ENCODE measurements around the gene C4BPA.

Gene C4BPA

DNA sequence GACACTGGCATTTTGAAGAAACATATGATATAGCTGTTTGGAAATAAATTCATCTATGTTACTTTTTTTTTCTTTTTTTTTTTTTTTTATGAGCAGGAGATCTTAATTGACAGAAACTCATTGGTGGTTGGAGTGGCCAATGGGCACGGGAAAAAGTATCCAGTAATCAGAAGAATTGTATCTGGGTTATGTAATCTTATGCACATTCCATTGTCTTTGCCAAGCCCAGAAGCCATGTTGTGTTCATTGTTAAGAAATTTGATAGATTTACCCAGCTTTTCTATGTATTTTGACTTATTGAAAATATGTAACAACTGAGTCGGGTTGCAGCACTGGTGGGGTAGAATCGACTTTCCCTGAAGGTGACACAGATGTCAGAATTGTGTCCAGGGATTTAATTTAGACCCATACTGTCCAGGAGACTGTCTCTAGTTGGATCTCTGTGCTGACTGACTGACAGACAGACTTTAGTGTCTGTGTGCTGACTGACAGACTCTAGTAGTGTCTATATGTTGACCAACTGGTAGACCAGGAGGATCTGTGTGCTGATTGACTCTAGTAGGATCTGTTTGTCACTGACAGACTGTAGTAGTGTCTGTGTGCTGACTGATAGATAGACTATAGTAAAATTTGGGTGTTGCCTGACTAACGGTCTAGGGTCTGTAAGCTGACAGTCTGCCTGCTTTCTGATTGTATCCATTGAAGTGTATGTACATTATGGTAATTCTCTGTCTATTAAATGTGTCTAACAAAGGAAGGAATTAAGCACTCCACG lies 27.7 kb upstream of the C4BPA start:
- in situ Hi-C loops (cut with HindIII; ENCODE audit: low sequenced_read_pairs): no loop called here

DNA sequence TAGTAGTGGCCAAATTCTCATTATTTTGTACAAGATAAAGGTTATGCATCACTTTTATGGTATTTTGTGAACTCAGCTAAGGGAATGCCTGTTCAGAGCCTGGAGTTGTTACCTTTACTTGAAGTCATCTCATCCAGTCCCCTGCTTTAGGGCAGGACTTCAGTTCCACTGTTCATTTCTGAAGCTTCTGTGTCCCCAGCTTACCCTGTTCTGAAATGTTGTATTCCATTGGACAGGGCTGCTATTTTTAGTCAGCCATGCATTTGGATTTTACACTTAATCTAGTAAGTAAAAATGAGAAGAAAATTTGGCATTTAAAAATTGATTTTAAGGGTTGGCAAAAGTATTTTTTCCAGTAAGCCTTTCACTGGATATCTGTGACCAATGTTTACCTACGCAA lies 27.0 kb upstream of the C4BPA start:
- in situ Hi-C loops (cut with HindIII; ENCODE audit: low sequenced_read_pairs): no loop called here

DNA sequence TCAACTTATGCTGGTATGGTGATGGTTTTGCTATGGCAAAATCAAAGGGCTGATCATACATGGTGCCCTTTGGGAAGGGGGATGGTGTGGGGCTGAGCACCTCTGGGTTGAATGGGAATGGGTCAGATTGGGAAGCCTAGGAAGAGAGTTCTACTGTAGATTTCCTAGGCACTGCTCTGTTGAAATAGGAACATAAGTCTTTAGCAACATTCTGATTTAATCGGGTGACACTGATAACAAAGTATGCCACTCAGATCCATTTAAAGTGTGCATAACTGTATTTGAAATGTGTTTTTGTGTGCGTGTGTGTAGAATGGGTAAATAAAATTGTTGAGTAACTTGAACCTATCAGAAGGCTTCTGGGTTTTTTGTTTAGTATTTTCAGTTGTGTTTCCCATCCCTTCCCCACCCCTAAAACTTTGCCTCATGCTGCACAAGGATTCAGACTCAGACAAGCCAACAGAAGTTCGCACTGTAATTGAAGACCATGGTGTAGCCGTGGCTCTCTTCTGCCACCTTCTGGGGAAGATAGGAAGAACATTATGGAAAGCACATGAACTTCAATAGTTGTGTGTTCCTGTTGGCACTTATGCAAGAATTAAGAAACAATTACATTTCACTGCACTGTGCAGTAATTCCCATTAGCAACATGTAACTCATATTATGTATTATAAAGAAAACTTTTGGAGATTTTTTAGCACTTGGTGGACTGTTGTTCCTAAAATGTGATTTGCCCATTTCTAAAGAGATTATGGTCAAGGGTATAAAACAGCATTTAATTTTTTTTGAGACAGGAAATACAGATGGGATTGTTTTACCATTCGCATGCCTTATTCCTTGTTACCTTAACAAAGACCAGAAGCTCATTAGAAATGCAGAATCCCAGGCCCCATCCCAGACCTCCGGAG lies 26.3 kb upstream of the C4BPA start:
- in situ Hi-C loops (cut with HindIII; ENCODE audit: low sequenced_read_pairs): no loop called here

DNA sequence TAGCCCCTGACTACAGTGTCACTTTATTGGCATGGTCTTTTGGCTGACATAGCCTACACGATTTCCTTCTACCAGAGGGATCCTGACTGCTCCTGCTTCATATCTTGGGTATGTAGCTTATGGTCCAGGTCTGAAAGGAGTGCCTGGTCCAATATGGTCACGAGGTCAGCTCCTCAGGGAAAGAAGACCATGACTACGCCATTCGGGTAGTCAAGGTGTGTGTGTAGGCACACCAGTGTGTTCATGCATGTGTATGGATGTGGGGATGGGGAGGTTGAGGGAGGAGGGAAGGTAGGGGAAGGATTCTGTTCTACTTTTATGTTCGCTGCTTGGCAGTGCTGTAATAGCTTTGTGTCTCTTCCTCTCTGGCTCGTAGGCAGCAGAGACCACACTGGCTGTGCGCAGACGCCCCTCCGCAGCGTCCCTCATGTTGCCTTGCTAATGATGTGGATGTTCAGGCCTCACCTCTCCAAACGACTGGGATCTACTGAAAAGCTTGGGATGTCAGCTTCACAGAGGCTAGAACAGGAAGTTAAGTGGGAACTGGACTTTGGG lies 25.4 kb upstream of the C4BPA start:
- in situ Hi-C loops (cut with HindIII; ENCODE audit: low sequenced_read_pairs): no loop called here

DNA sequence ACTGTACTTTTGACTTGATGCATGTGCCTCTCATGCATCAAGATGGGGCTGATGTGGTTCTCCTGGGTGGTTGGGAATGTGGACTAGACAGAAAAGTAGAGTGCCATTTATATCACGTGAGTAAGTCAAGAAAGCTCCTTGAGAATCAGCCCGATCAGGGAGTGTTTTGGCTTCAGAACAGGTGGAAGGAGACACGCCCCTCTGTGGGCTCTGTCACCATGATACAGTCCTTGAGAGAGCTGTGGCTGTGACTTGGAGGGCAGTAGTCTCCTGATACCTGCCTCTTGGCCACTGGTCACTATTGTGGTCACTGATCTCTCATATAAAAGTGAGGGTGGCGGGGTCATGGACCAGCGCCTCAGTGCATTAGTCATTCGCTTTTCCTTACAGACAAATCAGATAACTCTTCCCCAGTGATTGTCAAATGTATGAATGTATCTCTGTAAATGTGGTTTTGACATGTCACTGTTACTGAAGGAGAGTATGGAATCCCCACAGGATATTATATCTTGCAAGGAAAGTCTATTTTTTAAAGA lies 24.3 kb upstream of the C4BPA start:
- in situ Hi-C loops (cut with HindIII; ENCODE audit: low sequenced_read_pairs): no loop called here

DNA sequence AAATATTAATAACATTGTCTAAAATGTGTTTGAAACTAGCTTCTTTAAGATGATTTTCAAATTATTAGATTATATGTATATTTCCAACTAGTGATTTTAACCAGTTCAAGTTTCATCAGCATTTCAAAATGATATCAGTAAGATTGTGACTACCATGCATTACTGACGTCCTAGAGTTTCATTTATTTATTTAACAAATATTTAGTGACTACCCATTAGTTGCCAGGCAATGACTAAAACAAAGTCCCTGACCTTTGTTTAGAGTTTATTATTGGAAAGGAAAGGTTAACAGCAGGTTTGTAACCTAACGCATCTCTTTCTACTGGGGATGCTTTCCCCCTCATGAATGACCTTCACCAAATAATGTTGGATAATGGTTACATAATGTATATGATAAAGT lies 22.9 kb upstream of the C4BPA start:
- in situ Hi-C loops (cut with HindIII; ENCODE audit: low sequenced_read_pairs): no loop called here

DNA sequence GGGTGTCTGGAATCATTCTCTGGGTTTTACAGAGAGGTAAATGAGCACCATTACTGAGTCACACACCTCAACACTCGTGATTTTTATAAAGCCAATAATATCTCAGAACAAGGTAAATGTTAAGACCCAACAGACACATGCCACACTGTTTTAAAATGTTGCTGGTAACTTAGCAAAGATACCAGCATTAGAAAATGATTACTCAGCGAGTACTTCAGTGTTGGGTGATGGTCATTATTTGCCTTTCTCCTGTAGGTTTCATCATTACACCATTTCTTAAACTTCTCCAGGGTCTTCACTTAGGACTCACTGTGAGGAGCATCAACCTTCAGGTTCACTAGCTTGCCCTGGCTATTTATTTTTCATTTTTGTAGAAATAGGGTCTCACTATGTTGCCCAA lies 22.2 kb upstream of the C4BPA start:
- in situ Hi-C loops (cut with HindIII; ENCODE audit: low sequenced_read_pairs): no loop called here

DNA sequence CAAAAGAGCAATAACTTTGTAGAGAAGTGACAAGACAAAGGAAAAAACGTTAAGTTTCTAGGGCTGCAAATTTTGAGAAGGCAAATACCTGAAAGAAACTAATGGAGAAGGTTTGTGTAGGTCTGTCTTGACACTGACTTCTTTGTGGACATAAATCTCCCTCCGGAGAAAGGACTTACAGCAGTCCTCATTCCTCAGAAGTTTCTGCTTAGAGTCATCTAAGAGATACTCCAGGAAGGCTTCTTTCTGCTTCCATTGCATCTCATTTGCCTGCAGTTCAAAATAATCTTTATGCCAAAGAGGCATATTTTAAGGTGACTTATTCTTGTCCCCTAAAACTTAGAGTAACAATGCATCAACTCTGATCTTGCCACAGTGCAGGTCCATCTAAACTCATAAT lies 19.8 kb upstream of the C4BPA start:
- in situ Hi-C loops (cut with HindIII; ENCODE audit: low sequenced_read_pairs): no loop called here

DNA sequence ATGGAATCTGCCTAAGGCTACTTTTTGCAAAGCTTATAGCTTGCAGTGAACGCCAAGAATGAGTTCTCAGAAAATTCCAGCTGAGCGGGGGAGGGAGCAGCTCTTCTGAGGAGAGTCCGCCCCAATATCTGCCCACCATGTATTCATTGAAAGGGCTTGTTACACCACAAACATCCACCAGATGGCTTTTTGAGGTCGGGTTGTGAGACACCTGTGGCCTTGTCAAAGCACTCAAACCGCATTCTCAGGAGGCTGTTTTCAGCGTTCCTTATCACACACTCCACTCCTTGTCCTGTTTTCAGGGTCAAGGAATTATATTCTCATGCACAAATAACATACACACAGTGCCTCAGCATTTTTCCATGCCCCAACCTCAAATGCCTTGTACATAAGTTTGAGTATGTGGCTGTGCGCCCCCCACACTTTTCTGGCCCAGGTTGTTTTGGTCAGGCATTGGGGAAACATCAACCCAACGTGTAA lies 19.3 kb upstream of the C4BPA start:
- in situ Hi-C loops (cut with HindIII; ENCODE audit: low sequenced_read_pairs): no loop called here

DNA sequence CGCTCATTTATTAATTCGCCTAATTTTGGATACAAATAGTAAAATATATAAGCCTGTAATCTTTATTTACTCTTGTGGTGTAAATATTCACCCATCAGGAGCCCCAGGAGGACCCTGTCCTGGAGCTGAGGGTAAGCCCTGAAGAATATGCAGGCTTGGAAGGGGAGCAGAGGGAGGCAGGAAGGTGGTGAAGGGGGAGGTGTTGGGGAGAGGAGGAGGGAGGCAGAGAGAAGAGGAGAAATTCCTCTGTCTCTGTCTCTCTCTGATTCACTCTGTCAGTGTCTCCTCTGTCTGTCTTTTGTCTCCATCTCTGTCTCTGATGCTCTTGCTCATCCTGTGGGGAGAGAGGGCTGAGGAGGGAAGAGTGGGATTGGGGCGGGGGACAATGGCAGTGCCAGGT lies 18.1 kb upstream of the C4BPA start:
- in situ Hi-C loops (cut with HindIII; ENCODE audit: low sequenced_read_pairs): no loop called here

DNA sequence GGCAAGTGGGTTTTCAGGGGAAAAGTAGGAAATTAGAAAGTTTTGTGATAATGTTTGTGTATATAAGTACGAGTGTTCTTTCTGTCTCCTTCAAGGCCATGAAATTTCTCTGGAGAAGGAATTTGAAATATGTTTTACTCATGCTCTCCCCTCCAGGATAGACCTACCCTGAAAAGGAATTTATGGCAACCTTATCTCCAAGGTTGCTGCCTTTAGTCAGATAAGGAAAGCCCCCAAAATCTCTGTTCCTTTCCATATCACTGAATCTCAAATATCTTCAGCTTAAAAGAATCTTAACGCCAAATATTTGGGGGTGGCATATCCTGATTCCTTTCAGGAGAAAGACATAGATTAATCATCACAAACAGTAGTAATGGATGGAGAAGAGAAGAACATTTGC lies 15.9 kb upstream of the C4BPA start:
- in situ Hi-C loops (cut with HindIII; ENCODE audit: low sequenced_read_pairs): no loop called here

DNA sequence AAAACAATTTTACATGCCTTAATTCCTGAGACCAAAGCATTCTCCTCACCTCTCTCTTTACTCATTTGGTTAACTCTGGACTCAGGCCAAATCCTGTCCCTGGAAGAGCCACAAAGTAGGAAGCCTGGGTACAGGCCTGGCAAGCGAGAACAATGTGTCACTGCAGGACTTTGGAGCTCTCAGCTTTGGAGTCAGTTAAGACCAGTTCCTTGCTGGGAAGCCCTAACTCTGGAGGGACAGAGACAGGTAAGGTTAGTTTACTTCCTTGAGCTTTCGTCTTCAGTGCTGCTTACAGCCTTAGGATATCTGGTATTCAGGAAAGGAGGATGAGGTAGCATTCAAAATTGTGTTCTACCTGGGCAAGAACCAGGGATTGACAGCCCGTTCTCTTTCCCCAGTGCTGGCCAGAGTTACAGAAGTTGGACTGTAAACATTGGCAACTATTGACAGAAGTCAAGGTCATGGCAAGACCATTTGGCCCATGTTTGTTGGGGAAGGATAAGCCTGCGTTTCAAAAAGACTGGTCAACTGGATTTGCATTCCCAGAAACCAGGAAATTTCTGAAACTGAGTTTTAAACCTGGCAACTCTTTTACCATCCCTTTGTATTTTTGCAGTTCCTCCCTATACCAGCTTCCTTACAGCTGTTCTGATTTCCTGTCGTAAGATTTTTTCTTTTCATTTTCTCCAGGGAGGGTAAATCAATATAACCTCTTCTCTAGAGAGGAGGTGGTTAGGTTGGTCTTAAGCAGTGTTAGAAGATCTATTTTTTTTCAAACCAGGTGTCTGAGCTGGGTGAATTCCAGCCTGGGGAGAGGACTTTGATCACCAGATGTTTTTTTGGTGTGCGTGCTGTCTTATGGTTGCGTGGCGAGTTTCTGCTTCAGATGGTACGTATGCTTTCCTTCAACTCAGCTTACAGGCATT lies 15.1 kb upstream of the C4BPA start, which contains the start of gene C4BPB:
TSS of gene C4BPB (plus strand) at position 160 of the 926 bp plus-strand sequence. CDS start at position 832, 672 bp downstream.
- in situ Hi-C loops (cut with HindIII; ENCODE audit: low sequenced_read_pairs): no loop called here

DNA sequence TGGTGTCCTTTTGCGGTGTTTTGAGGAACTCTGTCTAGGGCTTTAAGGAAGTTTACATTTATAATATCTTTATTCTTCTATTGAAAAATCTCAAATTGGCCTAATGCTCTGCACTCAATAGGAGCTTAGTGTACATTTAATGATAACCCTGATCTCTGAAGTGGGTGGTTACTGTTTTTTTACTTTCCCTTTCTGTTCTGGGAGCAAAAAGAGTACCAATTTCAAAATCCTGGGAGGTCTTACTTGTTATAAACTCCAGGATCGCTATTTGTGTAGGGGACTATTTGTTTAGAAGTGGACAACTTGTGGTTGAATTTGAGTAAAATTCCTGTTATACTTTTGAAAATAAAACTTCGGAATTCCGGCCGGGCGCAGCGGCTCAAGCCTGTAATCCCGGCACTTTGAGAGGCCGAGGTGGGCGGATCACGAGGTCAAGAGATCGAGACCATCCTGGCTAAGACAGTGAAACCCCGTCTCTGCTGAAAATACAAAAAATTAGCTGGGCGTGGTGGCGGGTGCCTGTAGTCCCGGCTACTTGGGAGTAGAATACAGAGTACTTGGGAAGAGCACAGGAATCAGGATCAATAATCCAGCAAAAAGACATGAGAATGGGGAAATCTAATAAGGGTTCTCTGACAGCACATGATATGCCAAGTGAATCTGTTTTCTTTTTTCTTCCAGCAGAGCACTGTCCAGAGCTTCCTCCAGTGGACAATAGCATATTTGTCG lies 14.2 kb upstream of the C4BPA start:
- in situ Hi-C loops (cut with HindIII; ENCODE audit: low sequenced_read_pairs): no loop called here

DNA sequence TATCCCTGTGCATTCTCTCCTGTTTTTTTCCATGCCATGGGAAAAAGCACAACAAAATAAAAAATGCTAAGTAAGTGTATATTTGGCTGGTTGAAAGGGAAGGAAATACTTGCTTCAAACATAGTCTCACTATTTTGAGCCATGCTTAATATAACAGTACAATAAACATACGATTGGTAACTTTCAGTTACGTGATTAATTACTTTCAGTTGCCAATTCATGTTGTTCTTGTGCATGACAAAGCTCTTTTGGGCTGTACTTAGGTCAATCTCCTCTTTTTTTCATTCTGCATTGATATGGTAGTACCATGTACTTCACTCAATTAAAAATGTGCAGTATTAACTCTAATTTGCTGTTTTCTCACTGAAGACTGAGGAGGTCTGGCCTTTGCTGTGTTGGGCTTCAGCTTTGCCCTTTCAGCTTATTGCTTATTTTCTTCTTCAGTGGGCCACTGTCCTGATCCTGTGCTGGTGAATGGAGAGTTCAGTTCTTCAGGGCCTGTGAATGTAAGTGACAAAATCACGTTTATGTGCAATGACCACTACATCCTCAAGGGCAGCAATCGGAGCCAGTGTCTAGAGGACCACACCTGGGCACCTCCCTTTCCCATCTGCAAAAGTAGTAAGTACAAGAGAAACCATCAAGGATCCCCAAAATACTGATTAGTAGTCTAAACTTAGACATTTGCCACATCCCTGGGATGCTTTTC lies 12.7 kb upstream of the C4BPA start:
- in situ Hi-C loops (cut with HindIII; ENCODE audit: low sequenced_read_pairs): no loop called here

DNA sequence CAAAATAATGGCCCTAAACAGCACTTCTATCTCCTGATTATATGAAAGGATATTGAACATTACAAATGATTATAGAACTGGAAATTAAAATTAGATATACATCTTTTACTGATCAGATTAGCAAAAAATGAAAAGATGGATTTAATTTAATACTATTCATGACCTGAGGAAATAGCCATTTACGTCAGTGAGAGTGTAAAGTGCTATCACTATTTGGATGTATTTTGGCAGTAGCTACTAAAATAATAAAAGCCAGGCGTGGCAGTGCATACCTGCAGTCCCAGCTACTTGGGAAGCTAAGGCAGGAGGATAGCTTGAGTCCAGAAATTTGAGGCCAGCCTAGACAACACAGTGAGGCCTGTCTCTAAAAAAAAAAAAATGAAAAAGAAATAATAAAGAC lies 10.1 kb upstream of the C4BPA start:
- in situ Hi-C loops (cut with HindIII; ENCODE audit: low sequenced_read_pairs): no loop called here

DNA sequence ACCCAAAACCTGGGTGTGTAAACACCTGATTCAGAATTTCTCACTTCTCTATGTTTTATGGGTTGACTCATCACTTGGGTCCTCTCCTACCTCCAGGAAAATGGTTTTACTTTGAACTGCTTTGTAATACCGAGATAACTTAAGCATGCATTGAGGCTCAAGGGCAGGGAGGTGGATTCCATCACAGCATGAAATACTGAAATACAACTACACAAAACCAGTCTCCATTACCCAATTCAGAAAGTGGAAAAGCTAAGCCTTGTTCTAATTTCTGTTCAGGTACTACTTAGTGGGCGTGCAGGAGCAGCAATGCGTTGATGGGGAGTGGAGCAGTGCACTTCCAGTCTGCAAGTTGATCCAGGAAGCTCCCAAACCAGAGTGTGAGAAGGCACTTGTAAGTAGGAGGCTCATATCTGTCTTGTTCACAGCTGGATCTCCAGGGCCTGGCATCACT lies 6.1 kb upstream of the C4BPA start:
- in situ Hi-C loops (cut with HindIII; ENCODE audit: low sequenced_read_pairs): no loop called here

DNA sequence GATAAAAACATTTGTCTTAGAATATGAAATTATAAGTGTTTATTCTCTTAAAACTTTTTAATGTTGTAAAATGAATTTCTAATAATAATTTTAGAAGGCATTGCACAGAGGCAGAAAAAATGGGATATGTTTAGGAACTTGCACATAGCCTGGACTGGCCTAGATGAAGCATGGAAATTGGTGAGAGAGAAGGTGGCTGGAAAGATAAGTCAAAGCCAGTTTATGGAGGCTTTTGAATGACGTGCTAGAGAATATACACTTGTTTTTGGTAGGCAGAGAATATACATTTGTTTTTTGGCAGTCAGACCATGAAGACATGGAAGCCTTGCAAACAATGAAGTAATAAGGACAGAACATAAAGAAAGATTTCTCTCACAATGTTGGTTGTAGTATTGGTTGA lies 2.3 kb upstream of the C4BPA start:
- in situ Hi-C loops (cut with HindIII; ENCODE audit: low sequenced_read_pairs): no loop called here

DNA sequence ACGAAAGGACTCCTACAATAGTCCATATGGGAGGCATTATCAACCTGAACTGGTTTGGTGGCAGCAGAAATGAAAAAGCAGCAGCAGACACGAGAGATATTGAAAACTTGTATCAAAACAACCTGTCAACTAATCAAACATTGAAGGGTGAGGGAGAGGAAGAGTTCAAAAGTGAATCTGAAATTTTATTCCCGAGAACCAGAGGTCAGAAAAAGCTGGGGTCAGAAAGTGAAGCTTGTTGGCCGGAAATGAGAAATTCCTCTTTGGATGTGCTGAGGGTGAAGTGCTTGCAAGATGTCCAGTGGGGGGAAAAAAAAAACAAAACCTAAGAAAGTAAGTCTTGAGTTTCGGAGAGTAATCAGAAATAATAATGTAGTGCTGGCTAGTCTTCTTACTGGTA lies 1.9 kb upstream of the C4BPA start:
- in situ Hi-C loops (cut with HindIII; ENCODE audit: low sequenced_read_pairs): no loop called here

DNA sequence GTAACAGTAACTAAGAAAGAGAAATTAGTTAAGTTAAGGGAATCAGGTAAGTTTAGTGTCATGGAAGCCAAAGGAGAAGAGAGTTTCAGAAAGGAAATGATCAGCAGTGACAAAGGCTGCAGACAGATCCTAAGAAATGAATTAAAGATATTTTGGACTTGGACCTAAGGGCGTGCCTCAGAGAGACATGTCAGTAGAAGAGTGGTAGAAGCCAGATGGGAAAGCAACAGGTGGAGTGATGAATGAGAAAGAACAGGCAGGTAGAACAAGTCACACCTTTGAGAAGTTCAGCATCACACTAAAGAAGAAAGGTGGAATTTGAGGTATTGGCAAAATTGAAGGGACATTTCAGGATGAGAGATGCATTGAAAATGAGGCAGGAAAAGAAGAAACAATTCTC lies 1.4 kb upstream of the C4BPA start:
- in situ Hi-C loops (cut with HindIII; ENCODE audit: low sequenced_read_pairs): no loop called here

Data from DLD1 (cell line).